Stimulated activated CD8-positive, alpha-beta memory T cell treated with anti-CD3 and anti-CD28 coated beads, Interleukin-7, amount 100 ng/mL, for 48 hours (primary cell): ENCODE data around the gene VSNL1.

ENCODE experiments used
- DNase-seq, 2 donors: peaks; one replicate each; pipeline ENCODE4 v3.0.0-alpha.2; 2020; ENCODE audit warnings: low read depth in 1 of 2; ENCODE audit errors: extremely low read depth in 1 of 2

VSNL1 gene

DNA sequence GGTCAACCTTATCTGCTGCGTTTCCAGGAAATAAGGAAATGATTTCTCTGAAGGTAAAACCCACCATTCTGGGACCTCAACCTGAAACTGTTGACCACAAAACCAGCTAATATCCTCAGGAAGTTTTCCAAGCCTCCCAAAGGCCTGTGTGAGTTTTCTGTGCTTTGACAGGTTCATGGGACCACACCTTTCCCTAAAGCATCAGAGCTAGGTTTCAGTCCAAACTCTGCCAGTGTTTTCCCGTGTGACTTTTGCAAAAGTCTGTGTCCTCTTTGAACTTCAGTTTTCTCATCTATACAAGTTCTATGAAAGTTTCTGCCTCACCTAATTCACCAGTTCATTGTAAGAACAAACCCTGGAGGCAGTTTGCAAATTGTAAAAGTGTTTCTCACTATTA lies 39.8 kb downstream of the VSNL1 start:
- DNase-seq: no peak

DNA sequence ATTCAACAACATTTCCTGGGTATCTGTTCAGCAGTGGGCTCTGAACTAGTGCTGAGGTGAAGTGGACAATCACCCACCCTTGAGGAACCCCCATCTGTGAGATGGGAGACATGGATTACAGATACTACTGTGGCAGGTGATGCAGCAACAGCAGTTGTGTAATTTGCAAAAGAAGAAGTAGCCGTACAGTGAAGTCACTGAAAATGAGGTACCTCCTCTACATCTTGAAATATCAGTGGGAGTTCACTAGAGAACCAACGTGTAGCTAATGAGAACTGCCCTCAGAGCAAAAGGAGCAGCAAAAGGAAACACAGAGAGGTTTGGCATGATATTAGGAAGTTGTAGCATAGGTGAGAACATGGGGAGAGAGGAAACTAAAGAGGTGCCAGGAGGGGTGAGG lies 41.3 kb downstream of the VSNL1 start:
- DNase-seq: no peak

DNA sequence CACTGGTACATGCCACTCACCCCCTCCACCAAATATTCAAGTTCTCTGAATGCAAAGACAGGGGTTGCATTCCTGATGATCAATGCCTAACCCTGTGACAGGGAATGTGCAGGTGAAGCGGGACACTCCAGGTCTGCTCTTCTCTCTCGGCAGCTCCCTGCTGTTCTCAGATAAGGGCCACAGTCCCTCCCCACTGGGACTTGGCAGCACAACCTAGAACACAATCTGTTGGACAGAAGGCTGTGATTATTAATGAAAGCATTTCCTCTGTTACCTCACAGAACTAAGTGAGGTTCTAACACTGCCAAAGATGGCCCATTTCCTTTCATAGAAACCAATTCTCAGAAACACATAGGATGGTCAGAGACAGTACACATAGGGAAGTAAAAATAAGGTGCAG lies 42.7 kb downstream of the VSNL1 start:
- no peak for DNase-seq

DNA sequence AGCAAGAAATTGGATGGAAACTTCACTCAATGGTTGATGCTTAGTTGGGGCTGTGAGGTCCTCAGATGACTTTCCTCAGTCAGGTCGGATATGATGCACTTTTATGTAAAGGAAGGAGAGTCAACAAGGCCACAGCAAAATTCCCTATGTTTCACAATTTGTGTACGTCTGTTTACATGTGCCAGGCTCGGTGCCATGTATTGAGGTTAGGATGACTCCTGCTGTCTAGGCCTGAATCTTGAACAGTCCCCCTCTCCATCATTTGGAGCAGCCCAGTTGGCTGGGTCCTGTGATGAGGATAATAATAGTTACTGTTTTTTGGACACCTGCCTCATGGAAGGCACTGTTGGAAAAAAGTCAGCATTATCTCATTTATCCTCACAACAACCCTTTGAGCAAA lies 43.1 kb downstream of the VSNL1 start:
- no peak for DNase-seq

DNA sequence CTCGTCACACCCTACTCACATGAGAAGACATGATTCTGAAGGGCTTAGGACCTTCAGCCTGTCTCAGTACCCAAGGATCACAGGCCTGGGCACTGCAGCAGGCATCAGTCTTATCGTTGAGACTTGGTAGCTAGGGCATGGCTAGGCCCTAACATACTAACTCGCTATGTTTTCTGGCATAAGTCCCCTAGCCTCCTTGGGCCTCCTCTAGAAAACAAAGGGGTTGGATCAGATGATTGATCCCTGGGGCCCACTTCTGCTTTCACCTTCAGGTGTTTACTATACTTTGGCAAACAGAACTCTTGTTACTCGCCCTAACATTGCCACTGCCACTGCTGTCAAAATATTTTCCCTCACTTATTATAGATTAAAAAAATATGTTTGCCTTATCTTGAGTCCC lies 44.2 kb downstream of the VSNL1 start:
- DNase-seq: no peak

DNA sequence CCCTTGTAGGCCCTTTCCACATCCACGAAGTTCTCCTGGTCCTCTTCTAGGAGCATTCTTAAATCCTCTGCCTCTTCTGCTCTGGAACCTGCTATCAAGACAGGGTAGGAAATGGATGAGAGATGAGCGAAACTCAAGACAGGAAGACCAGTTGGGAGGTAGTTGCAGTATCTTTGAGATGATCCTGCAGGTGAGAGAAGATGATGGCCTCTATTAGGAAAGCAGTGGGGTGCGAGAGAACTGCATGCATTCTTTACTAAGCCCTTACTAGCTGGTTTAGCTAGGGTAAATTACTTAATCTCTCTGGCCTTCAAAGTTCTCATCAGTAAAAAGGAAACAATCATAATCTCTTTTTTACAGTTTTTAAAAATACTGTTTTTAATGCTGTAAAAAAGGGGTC lies 47.0 kb downstream of the VSNL1 start:
- no peak for DNase-seq

DNA sequence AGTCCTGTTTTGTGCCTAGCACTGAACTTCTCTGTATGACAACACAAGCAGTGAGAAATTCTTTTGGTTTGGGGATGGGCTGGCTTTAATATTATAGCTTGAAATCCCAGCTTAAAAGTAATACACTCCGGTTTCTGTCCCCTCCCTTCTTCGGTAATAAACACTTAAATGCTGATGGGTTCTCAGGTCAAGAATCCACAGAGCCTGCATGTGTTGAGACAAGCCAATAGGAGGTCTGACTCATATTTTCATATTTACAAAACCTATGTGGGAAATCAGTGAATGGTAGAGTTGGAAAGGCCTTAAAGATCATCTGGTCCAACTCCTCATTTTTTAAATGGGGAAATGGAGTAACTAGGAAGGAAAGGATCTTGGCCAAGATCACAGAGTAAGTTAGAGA lies 47.5 kb downstream of the VSNL1 start:
- no peak for DNase-seq

DNA sequence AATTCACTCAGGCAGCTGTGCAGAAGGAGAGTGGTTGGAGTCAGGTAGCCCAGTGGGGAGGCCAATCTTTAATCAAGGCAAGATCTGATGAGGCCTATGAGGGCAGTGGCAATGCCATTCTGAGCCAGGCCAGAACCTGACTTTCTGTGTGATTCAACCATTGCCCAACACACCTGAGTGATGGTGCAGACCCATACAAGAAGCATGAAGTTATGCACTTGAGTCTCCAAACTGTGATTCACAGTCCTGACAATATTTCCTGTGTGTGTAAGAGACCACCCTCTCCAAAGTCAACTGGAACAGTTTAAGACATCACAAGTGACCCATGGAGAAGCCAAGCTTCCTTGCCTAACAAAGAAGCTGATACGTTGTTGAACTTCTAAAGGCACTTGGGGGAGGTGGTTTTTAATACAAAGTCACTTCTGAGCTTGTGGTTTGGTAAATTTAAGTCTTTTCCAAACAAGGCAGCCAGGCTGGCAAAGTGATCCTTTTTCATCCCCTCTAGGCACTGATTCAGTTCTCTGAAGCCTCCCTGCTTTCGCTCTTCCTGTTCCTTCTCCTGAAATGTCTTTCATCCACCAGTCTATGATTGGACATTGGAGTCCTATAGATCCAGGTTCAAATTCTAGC lies 49.0 kb downstream of the VSNL1 start:
- DNase-seq: no peak

DNA sequence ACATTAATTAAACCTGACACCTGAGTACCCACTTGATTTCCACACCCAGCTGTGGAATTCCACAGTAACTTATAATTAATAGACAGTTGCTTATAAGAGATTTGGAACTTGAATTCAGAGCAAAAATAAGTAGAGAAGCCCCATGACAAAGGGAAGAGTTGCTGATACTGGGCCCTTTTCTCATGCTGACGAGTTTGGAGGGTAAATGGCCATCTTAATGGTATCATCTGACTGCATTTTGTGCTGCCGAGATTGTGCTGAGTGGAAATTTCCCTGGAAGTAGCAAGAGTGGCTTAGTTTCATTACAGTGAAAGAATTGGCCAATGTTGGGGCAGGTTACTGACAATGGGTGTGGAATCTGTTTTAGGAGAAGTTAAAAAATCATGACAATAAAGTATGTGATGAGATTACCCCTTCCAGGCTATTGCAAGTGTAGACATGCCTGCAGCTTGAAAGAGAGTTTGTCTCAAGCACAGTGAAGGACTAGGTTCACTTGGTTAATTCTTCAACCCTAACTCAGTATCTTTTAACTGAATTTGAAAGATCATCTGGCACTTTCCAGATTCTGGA lies 49.9 kb downstream of the VSNL1 start:
- no peak for DNase-seq

DNA sequence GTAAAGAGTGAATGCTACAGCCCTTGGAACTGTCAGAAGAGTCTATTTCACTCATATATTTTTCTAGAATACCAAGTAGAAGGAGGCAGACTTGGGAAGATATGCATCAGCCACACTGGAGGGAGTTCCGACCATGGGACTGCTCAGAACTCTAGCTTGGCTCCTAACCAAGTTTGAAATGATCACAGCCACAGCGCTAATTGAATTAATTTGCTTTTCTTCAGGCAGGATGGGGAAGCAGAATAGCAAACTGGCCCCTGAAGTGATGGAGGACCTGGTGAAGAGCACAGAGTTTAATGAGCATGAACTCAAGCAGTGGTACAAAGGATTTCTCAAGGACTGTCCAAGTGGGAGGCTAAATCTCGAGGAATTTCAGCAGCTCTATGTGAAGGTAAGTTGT lies 51.4 kb downstream of the VSNL1 start:
- DNase-seq: no peak

DNA sequence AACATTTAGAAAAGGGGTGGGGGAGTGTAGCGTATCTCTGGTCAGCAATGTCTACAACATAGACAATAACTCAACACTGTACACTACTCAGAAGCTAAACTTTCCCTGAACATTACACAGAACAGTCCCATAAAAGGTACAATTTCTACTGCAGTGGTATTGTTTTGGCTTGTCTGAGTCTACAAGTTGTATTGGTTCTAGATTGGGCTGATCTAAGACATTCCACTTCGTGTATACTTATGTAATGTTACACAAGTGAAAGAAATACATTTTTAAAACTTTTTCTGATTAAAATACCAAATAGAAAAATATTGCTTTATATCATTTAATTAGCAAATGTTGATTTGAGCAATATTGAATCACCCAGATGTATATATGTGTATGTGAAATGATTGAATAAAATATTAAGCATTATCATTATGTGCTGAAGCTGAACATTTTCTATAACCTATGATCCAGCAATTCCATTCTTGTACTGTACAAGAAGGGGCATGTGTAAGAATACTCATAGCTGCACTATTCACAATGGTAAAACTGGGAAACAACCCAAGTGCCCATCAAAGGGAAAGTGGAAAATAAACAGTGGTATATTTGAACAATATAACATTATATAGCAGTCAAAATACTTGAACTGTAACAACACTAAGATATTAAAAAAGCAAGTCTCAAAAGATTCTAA lies 52.4 kb downstream of the VSNL1 start:
- no peak for DNase-seq

DNA sequence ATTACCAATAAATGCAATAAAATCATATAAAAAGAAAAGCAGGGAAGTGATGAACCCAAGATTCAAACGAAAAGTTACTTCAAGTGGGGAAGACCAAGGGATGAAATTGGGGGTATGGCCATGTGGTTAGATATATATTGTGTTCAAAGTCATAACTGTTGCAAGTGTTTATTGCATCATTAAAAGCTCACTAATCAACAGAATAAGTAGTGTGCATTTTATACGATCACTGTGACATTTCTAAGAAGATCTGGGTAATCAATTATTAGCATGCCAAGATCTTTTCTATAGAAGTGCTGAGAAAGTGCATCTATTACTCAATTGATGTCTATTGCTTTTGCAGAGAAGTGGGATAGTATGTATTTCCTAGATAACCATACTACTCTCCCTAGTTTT lies 52.9 kb downstream of the VSNL1 start:
- no peak for DNase-seq

DNA sequence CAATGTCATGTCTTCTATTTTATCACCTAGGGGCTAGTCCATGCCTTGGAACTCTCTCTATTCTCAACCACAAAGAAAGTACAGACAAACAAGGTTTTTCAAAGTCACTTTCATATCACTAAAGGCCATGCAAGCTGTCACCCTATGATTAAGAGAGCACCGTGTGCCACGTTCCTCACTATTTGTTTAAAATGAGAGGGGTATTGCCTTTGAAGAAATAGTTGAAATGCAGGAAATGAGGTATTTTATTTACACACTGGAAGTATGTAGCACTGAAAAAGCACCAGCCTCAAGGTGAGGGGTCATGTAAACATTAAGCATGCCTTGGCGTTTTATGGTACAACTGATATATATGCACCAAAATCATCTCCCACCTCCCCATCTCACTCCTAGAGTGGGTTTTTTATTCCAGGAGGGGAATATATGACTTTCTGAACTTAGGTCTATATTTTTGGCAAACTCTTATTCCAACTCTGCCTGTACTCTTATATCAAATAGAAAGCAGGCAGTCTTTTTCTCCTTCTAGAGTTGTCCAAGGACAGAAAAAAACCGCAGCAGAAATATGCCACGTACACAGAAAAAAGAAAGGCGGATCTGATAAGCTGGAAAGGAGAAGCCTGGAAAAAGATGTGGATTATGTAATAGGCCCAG lies 53.5 kb downstream of the VSNL1 start:
- no peak for DNase-seq

DNA sequence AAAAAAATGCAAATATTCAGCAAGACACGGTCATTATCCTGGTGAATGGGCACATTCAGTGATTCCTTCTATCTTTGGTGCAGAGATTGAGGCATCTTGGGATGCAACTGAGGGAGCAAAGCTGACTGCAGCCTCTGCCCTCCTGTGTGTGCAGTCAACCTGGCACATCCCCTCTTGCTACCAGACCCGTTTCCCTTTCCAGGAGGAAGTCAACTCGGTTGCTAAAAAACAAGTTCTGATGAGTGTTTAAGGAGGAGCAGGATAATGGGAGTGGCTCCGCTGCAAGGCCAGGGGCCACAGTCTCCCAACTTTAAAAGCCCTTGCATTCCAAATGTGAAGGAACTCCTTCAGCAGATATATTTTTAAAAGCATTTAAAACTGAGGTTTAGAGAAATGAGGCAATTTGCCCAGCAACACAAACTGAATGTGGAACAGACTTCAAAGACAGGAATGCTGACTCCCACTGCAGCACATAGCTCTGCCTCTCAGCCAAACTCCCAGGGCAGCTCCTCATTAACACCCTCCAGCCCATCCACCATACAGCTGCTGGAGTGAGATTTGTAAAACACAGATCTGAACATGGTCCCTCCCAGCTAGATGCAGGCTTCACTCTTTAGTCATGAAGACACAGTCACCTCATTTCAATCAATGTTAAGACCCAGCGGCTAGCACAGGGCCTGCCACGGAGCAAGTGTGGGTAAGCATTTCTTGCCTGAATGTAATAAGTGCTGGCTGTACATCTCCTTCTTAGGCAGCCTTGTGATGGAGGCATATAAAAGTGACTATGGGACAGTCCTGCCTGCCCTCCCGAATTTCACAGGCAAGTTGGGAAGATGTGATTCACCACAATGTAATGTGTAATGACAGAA lies 54.3 kb downstream of the VSNL1 start:
- DNase-seq: no peak

DNA sequence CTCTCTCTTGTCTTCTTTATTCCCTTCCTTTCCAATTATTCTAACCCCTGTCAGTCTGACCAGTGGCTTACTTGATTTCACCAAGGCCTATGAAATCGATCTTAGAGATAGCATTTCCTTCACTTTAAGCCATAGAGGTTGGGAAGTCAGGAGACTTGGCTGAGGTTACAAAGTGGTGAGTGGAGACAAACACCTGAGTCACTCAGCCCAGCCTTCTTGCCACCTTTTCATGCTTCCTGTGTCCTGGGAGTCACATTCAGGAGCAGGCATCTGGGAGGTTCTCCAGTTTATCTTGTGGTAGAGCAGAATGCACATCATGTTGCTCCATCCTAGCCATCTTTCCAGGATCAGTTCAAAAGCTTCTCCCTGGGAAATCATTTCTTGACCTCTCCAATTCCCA lies 59.1 kb downstream of the VSNL1 start:
- DNase-seq: no peak

DNA sequence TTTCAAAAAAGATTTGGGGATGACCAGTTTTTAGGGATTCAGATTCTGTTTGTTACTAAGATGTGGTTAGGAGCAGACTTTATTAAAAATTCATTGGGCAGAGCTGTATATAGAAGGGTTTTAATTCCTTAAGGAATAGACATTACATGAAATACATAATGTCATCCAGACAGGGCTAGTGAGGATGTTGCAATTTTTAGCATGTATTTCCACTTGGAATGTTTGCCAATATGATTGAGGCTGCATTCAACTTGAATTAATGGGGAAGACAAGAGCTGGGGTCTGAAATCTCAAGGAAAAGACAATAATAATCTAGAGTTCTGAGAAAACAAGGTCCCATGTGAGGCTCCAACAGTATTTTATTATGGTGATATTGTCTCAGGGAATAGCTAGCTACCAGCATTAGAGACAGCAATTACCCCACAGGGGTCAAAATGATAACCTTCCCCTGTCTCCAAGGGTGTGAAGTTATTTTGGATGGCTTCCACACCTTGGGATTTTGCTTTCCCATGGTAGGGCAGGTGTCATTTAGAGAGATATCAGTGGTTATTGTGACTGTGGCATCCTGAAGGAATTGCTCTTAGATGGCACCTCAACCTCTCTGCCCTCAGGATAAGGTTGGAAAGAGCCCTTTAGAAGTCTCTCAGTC lies 60.2 kb downstream of the VSNL1 start:
- DNase-seq: no peak

DNA sequence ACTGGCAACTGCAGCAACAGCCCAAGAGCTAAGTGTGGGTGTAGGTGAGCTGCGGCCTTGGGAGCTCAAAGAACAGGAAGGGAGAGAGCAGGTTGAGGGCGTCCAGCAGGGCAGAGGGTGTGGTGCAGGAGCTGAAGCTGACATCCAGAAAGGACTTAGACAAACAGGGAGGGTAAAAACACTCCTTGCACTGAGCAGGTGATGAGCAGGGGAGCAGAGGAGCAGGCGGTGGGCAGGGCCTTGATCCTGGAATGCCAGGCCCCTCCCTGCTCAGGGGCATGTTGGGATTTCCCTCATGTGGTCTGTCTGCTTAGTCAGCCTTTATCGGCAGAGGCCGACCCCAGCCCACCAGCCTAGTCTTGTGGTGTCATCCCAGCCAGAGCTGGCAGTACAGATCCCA lies 63.6 kb downstream of the VSNL1 start:
- DNase-seq: no peak

DNA sequence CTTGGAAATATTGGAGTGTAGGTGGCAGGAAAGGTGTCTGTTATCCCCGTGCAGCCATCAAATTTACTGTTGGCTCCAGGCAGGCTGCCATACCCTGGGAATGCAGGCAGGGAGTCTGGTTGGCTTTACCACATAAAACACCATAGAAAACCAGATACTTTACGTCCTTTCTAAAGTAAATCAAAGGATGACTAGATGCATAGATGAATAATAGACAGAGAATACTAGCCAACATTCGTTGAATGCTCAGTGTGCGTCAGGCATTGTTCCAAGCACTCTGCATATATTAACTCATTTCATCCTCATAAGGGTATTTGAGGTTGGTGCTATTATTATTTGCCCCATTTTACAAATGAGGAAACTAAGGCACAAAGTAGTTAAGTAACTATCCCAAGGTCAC lies 65.2 kb downstream of the VSNL1 start:
- DNase-seq: no peak

DNA sequence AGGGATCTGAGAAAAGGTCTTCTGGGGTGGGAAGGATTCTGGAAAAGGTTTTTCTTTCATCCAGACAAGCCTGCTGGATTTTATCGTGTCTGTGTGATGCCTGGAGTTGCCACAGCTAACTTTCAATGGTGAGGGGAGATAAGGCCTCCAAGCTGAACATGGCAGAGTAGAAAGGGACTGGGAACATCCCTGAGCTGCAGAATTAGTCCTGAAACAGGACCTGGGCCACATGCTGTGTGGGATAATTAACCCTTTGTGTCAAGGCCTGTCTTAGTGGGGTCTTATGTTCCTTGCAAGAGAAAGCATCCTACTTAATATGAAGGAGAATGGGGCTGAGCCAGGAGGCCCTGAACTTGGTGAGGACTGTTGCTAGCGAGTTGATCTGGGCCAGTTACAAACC lies 66.4 kb downstream of the VSNL1 start:
- DNase-seq: no peak

DNA sequence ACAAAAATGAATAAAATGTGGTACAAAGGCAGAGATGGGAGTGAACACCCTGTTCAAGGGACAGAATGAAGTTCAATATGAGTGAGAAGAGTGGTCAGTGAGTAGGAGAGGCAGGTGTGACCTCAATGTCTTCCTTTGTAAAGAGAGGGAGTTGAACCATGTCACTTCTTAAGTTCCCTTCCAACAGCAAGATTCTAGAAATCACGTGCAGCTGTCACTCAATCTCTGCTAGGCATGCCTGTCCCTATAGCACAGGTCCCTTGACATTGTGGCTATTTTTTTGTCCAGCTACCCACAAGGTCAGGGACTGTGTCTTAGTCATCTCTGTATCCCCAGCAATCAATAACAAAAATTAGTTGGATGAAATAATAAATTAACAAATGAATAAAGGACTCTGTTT lies 66.9 kb downstream of the VSNL1 start:
- no peak for DNase-seq

DNA sequence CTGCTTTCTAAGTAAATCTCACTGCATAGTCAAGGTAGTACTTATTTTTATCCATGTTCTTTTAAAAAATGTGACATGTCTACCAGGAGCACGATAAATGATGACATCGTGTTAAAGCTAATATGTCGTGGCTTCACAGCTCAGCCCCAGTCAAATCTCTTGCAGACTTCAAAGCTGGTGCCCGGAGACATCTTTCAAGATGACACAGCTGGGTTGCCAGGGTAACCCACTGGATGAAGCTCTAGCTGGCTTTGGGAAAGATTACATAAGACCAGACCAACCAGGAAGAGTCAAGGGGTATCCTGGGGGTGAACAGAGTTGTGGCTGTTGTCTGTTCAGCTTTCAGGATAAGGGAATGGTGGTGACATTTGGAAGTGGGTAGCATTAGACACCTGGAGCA lies 67.8 kb downstream of the VSNL1 start:
- DNase-seq: no peak
